Measurements from ENCODE around the gene TBCE.

The TBCE gene

GRCh38 chr1:235328271-235329138 lies 38.7 kb upstream of the TBCE start, which contains the start of gene GGPS1:
Gene GGPS1, plus strand, starts transcription at chr1:235328570. Its CDS starts 6,695 bp downstream, at chr1:235335265.
- Histone ChIP-seq H3K27ac (ENCODE audit: low read length) (peak within 1 kb of the TSS; percentile 3), H3K4me1 (ENCODE audit: control insufficient read depth, insufficient read depth, low read length) (no peaks in the 10 kb centered on the region), H3K36me3 (ENCODE audit: control insufficient read depth, insufficient read depth, low read length) (no peaks in the 10 kb centered on the region; the same call in 1 of the 2 replicates), H3K27me3 (ENCODE audit: control insufficient read depth, insufficient read depth, low read length) (no peaks in the 10 kb centered on the region), H3K9me3 (ENCODE audit: control insufficient read depth, insufficient read depth, low read length) (no peaks in the 10 kb centered on the region), H3K4me3 (ENCODE audit: low read length) (peak within 1 kb of the TSS; percentile 95)
- WGBS (ENCODE audit: insufficient coverage, insufficient read length): no CpG with 5 or more reads among the region's 54 CpGs
- DNase-seq (ENCODE audit: low read depth, low spot score): peak; percentile 99

GRCh38 chr1:235329139-235329902 lies 37.9 kb upstream of the TBCE start:
- H3K4me1 ChIP-seq (ENCODE audit: control insufficient read depth, insufficient read depth, low read length): no peaks in the 10 kb centered on the region
- no peak for DNase-seq (ENCODE audit: low read depth, low spot score)
- no CpG with 5 or more reads among the region's 24 CpGs for WGBS (ENCODE audit: insufficient coverage, insufficient read length)
- no peaks in the 10 kb centered on the region for H3K27me3 ChIP-seq (ENCODE audit: control insufficient read depth, insufficient read depth, low read length)
- H3K4me3 ChIP-seq (ENCODE audit: low read length): peak overlapping the region; percentile 70
- H3K9me3 ChIP-seq (ENCODE audit: control insufficient read depth, insufficient read depth, low read length): no peaks in the 10 kb centered on the region
- H3K36me3 ChIP-seq (ENCODE audit: control insufficient read depth, insufficient read depth, low read length): no peaks in the 10 kb centered on the region; the same call in 1 of the 2 replicates
- peak overlapping the region; percentile 3 for H3K27ac ChIP-seq (ENCODE audit: low read length)

GRCh38 chr1:235330918-235331285 lies 36.3 kb upstream of the TBCE start:
- Histone ChIP-seq H3K9me3 (ENCODE audit: control insufficient read depth, insufficient read depth, low read length) (no peaks in the 10 kb centered on the region), H3K4me3 (ENCODE audit: low read length) (no peak overlapping the region), H3K36me3 (ENCODE audit: control insufficient read depth, insufficient read depth, low read length) (no peaks in the 10 kb centered on the region; the same call in 1 of the 2 replicates), H3K27me3 (ENCODE audit: control insufficient read depth, insufficient read depth, low read length) (no peaks in the 10 kb centered on the region), H3K27ac (ENCODE audit: low read length) (no peak overlapping the region), H3K4me1 (ENCODE audit: control insufficient read depth, insufficient read depth, low read length) (no peaks in the 10 kb centered on the region)
- no peak for DNase-seq (ENCODE audit: low read depth, low spot score)
- WGBS (ENCODE audit: insufficient coverage, insufficient read length): no CpG with 5 or more reads among the region's 5 CpGs

DNA sequence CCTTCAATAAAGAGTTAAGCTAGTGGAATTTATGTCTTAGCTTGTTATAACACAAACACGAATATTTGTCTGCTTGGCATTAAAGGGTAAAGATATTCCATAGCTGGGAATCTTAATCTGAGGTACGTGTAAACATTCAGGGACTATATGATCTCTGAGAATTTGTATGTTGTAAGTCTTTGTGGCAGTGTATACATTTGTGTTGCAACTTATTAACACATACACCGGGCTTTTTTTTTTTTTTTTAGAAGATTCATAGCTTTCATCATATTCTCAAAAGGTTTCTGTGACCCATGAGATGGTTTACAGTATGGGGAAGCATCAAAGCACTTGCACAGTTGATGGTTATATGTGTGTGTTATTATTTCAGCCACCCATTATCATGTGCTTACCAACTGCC lies 35.8 kb upstream of the TBCE start:
- H3K4me1 ChIP-seq (ENCODE audit: control insufficient read depth, insufficient read depth, low read length): no peaks in the 10 kb centered on the region
- no peaks in the 10 kb centered on the region; the same call in 1 of the 2 replicates for H3K36me3 ChIP-seq (ENCODE audit: control insufficient read depth, insufficient read depth, low read length)
- DNase-seq (ENCODE audit: low read depth, low spot score): no peak
- no peak overlapping the region for H3K4me3 ChIP-seq (ENCODE audit: low read length)
- H3K9me3 ChIP-seq (ENCODE audit: control insufficient read depth, insufficient read depth, low read length): no peaks in the 10 kb centered on the region
- WGBS (ENCODE audit: insufficient coverage, insufficient read length): no CpG with 5 or more reads among the region's 3 CpGs
- H3K27ac ChIP-seq (ENCODE audit: low read length): no peak overlapping the region
- H3K27me3 ChIP-seq (ENCODE audit: control insufficient read depth, insufficient read depth, low read length): no peaks in the 10 kb centered on the region

DNA sequence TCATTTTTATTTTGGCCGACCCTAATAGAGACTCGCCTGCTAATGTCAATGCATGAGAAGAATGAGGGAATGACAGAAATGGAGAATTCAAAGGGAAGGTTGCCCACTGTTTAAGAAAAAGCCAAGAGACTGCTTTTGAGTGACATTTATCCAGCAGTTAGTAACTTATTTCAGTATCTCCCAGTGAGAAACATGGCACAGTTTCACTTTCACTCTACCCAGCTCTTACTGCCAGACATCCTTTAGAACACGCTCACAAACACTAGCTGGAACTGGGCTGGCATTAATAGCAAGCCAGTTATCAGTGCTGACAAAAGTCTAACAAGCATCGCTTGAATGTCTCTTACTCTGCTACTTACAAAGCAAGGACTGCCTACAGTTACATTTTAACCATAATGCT lies 30.3 kb upstream of the TBCE start:
- no peaks in the 10 kb centered on the region for H3K27me3 ChIP-seq (ENCODE audit: control insufficient read depth, insufficient read depth, low read length)
- WGBS (ENCODE audit: insufficient coverage, insufficient read length): no CpG with 5 or more reads among the region's 4 CpGs
- H3K4me1 ChIP-seq (ENCODE audit: control insufficient read depth, insufficient read depth, low read length): no peaks in the 10 kb centered on the region
- no peaks in the 10 kb centered on the region for H3K36me3 ChIP-seq (ENCODE audit: control insufficient read depth, insufficient read depth, low read length)
- no peak overlapping the region for H3K4me3 ChIP-seq (ENCODE audit: low read length)
- DNase-seq (ENCODE audit: low read depth, low spot score): no peak
- no peak overlapping the region for H3K27ac ChIP-seq (ENCODE audit: low read length)
- no peaks in the 10 kb centered on the region for H3K9me3 ChIP-seq (ENCODE audit: control insufficient read depth, insufficient read depth, low read length)

DNA sequence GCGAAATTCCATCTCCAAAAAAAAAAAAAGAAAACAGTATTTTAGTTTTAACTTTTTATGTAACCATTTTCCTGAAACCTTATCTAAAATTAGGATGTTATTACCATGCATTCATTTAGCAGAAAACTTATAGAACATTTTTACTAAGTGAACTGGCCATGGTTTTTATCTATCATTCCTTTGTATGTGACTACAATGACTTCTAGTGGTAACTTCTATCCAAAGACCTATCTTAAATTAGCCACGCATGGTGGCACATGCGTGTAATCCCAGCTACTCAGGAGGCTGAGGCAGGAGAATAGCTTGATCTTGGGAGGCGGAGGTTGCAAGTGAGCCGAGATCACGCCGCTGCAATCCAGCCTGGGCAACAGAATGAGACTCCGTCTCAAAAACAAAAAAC lies 27.5 kb upstream of the TBCE start:
- Histone ChIP-seq H3K36me3 (ENCODE audit: control insufficient read depth, insufficient read depth, low read length) (no peaks in the 10 kb centered on the region; the same call in 1 of the 2 replicates), H3K27ac (ENCODE audit: low read length) (no peak overlapping the region), H3K27me3 (ENCODE audit: control insufficient read depth, insufficient read depth, low read length) (no peaks in the 10 kb centered on the region), H3K9me3 (ENCODE audit: control insufficient read depth, insufficient read depth, low read length) (no peaks in the 10 kb centered on the region), H3K4me1 (ENCODE audit: control insufficient read depth, insufficient read depth, low read length) (no peaks in the 10 kb centered on the region), H3K4me3 (ENCODE audit: low read length) (no peak overlapping the region)
- no peak for DNase-seq (ENCODE audit: low read depth, low spot score)
- WGBS (ENCODE audit: insufficient coverage, insufficient read length): no CpG with 5 or more reads among the region's 8 CpGs

GRCh38 chr1:235341334-235341733 lies 25.9 kb upstream of the TBCE start:
- no peaks in the 10 kb centered on the region for H3K4me1 ChIP-seq (ENCODE audit: control insufficient read depth, insufficient read depth, low read length)
- H3K36me3 ChIP-seq (ENCODE audit: control insufficient read depth, insufficient read depth, low read length): no peaks in the 10 kb centered on the region; the same call in 1 of the 2 replicates
- DNase-seq (ENCODE audit: low read depth, low spot score): no peak
- H3K27ac ChIP-seq (ENCODE audit: low read length): no peak overlapping the region
- H3K4me3 ChIP-seq (ENCODE audit: low read length): no peak overlapping the region
- no CpG with 5 or more reads among the region's 1 CpG for WGBS (ENCODE audit: insufficient coverage, insufficient read length)
- H3K27me3 ChIP-seq (ENCODE audit: control insufficient read depth, insufficient read depth, low read length): no peaks in the 10 kb centered on the region
- H3K9me3 ChIP-seq (ENCODE audit: control insufficient read depth, insufficient read depth, low read length): no peaks in the 10 kb centered on the region

- no peak overlapping the region for H3K4me3 ChIP-seq (ENCODE audit: low read length)
- no peaks in the 10 kb centered on the region; the same call in 1 of the 2 replicates for H3K36me3 ChIP-seq (ENCODE audit: control insufficient read depth, insufficient read depth, low read length)
- no peaks in the 10 kb centered on the region for H3K9me3 ChIP-seq (ENCODE audit: control insufficient read depth, insufficient read depth, low read length)
- DNase-seq (ENCODE audit: low read depth, low spot score): no peak
- H3K27ac ChIP-seq (ENCODE audit: low read length): no peak overlapping the region
- no peaks in the 10 kb centered on the region for H3K4me1 ChIP-seq (ENCODE audit: control insufficient read depth, insufficient read depth, low read length)
- no peaks in the 10 kb centered on the region for H3K27me3 ChIP-seq (ENCODE audit: control insufficient read depth, insufficient read depth, low read length)
- WGBS (ENCODE audit: insufficient coverage, insufficient read length): no CpG with 5 or more reads among the region's 6 CpGs
Observed at GRCh38 chr1:235342039-235342438, 25.2 kb upstream of the TBCE start.

- DNase-seq (ENCODE audit: low read depth, low spot score): no peak
- H3K4me1 ChIP-seq (ENCODE audit: control insufficient read depth, insufficient read depth, low read length): no peaks in the 10 kb centered on the region
- H3K4me3 ChIP-seq (ENCODE audit: low read length): no peak overlapping the region
- WGBS (ENCODE audit: insufficient coverage, insufficient read length): no CpG with 5 or more reads among the region's 3 CpGs
- no peaks in the 10 kb centered on the region; the same call in 1 of the 2 replicates for H3K36me3 ChIP-seq (ENCODE audit: control insufficient read depth, insufficient read depth, low read length)
- no peak overlapping the region for H3K27ac ChIP-seq (ENCODE audit: low read length)
- H3K9me3 ChIP-seq (ENCODE audit: control insufficient read depth, insufficient read depth, low read length): no peaks in the 10 kb centered on the region
- H3K27me3 ChIP-seq (ENCODE audit: control insufficient read depth, insufficient read depth, low read length): no peaks in the 10 kb centered on the region
Observed at GRCh38 chr1:235342471-235342870, 24.8 kb upstream of the TBCE start.

DNA sequence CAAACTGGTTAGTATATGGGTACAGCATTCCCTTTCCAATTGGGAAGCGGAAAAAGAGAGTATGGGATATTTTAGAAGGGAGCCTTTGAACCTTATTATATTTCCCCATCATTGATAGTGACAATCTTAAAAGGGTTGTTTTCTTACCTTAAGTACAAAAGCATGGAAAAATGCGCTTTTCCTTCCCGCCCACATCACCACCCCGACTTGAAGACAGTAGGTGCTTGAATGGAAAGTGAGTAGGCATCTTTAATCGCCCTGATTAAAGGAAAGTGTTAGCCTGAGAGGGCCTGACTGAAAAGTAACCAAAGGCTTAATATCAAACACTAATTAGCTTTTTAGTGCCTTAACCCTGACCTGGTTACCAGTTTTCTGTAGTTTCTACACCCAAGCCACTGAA lies 23.5 kb upstream of the TBCE start:
- WGBS (ENCODE audit: insufficient coverage, insufficient read length): no CpG with 5 or more reads among the region's 5 CpGs
- Histone ChIP-seq H3K36me3 (ENCODE audit: control insufficient read depth, insufficient read depth, low read length) (no peaks in the 10 kb centered on the region; the same call in 1 of the 2 replicates), H3K9me3 (ENCODE audit: control insufficient read depth, insufficient read depth, low read length) (no peaks in the 10 kb centered on the region)

More for the DNA sequence above, 23.5 kb upstream of the TBCE start:
- no peak for DNase-seq (ENCODE audit: low read depth, low spot score)
- Histone ChIP-seq H3K4me1 (ENCODE audit: control insufficient read depth, insufficient read depth, low read length) (no peaks in the 10 kb centered on the region), H3K4me3 (ENCODE audit: low read length) (no peak overlapping the region), H3K27ac (ENCODE audit: low read length) (no peak overlapping the region), H3K27me3 (ENCODE audit: control insufficient read depth, insufficient read depth, low read length) (no peaks in the 10 kb centered on the region)

All from iPS DF 6.9 (cell line).